ENCODE results near the gene RRP15.
A peak's percentile ranks its signal among the peaks of the same experiment; 100 is the strongest.

The RRP15 gene

DNA sequence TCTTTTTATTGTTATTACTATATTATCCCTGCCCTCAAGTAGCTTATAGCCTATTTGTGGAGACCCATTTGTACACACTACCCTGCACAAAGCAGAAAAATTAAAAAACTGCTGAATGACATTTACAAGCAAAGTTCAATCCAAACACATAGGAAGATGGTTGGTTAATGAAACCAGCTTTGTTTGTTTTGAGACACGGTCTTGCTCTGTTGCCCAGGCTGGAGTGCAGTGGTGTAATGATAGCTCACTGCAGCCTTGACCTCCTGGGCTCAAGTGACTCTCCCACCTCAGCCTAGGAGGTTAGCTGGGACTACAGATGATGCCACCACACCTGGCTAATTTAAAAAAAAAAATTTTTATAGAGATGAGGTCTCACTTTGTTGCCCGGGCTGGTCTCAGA is 91.6 kb downstream of the RRP15 start:
- H3K27ac ChIP-seq (ENCODE audit: poor library complexity, severe bottlenecking) = peak overlapping the region; percentile 92
- H3K36me3 ChIP-seq (ENCODE audit: low read depth) = no peaks in the 10 kb centered on the region
- no peaks in the 10 kb centered on the region for H3K27me3 ChIP-seq (ENCODE audit: insufficient read depth, poor library complexity, severe bottlenecking)
- peaks cover 43% of the 10 kb centered on the region for H3K4me1 ChIP-seq (ENCODE audit: insufficient read depth, poor library complexity, severe bottlenecking)
- no peak for ATAC-seq (ENCODE audit: low read depth)
- no peaks in the 10 kb centered on the region for H3K9me3 ChIP-seq (ENCODE audit: severe bottlenecking)
- no peak overlapping the region for H3K4me3 ChIP-seq (ENCODE audit: severe bottlenecking)
- no peak for DNase-seq (ENCODE audit: low spot score)
- TF ChIP-seq, protein P1, sequence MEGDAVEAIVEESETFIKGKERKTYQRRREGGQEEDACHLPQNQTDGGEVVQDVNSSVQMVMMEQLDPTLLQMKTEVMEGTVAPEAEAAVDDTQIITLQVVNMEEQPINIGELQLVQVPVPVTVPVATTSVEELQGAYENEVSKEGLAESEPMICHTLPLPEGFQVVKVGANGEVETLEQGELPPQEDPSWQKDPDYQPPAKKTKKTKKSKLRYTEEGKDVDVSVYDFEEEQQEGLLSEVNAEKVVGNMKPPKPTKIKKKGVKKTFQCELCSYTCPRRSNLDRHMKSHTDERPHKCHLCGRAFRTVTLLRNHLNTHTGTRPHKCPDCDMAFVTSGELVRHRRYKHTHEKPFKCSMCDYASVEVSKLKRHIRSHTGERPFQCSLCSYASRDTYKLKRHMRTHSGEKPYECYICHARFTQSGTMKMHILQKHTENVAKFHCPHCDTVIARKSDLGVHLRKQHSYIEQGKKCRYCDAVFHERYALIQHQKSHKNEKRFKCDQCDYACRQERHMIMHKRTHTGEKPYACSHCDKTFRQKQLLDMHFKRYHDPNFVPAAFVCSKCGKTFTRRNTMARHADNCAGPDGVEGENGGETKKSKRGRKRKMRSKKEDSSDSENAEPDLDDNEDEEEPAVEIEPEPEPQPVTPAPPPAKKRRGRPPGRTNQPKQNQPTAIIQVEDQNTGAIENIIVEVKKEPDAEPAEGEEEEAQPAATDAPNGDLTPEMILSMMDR (IDR thresholded peaks at IDR 0.05; ENCODE audit: poor library complexity, severe bottlenecking) = no peak

DNA sequence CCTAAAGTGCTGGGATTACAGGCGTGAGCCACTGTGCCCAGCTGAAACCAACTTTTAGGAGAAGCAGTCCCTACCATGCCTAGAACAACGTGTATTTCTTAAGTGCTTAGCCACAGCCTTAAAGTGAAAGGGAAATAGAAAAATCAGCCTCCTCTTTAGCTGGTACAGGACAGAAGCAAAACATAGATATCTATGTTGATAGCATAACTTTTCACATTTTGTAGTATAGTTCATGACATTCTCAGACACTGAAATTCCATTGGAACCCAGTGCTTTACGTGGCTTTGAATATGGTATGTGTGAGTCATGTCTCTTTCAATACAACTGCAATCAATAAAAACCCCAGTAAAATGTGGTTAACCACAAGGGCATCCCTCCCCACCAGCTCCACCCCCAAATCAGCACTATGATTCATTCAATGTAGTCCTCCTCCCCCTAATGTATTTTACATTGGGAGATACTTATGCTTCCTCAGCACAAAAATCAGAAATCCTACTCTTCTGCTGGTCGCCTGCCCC is 92.1 kb downstream of the RRP15 start:
- H3K4me1 ChIP-seq (ENCODE audit: insufficient read depth, poor library complexity, severe bottlenecking) = peaks cover 43% of the 10 kb centered on the region
- H3K27me3 ChIP-seq (ENCODE audit: insufficient read depth, poor library complexity, severe bottlenecking) = no peaks in the 10 kb centered on the region
- H3K27ac ChIP-seq (ENCODE audit: poor library complexity, severe bottlenecking) = peak overlapping the region; percentile 92
- no peaks in the 10 kb centered on the region for H3K9me3 ChIP-seq (ENCODE audit: severe bottlenecking)
- TF ChIP-seq, protein P1 (IDR thresholded peaks at IDR 0.05; ENCODE audit: poor library complexity, severe bottlenecking) = no peak
- H3K36me3 ChIP-seq (ENCODE audit: low read depth) = no peaks in the 10 kb centered on the region
- peak; percentile 66 for ATAC-seq (ENCODE audit: low read depth)
- no peak overlapping the region for H3K4me3 ChIP-seq (ENCODE audit: severe bottlenecking)
- peak; percentile 54 for DNase-seq (ENCODE audit: low spot score)

DNA sequence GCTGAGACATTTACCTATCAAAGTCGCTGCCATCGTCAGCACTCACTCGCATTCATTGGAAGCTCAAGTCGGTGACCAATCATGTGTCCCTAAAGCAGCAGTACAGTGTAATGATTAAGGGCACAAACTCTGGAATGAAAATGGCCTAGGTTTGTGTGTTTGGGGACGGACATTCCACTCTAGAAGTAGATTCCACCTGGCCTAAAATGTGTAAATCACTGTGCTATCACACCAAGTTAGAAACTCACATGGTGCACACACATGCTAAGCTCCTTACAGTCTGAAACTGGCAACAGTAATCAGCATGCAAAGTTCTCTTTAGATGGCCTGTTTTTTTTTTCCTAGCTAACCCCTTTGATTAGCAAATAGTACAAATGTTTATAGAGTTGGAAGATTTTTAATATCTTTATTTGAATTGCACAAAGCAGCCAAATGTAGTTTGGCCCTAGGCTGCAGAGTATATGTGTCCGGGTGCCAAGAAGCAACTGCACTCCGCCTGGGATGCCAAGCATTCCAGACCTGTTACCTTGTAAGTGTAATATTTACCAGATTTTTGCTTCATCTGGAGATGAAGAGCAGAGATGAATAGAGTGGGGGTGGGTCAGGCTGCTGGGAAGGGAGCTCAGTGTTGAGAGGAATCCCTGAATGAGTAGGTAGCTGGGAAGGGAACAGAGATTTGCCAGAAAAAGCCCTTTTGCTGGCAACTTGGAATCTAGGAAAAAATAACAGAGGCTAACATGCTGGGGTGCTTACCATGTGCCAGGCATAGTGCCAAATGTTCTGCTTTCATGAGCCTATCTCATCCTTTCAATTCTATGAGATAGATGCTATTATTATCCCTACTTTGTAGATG is 95.3 kb downstream of the RRP15 start:
- Histone ChIP-seq H3K27me3 (ENCODE audit: insufficient read depth, poor library complexity, severe bottlenecking) (no peaks in the 10 kb centered on the region), H3K4me3 (ENCODE audit: severe bottlenecking) (no peak overlapping the region), H3K9me3 (ENCODE audit: severe bottlenecking) (no peaks in the 10 kb centered on the region), H3K36me3 (ENCODE audit: low read depth) (no peaks in the 10 kb centered on the region), H3K4me1 (ENCODE audit: insufficient read depth, poor library complexity, severe bottlenecking) (peaks cover 39% of the 10 kb centered on the region), H3K27ac (ENCODE audit: poor library complexity, severe bottlenecking) (peak overlapping the region; percentile 85)
- ATAC-seq (ENCODE audit: low read depth) = peak; percentile 88
- TF ChIP-seq, protein P1 (IDR thresholded peaks at IDR 0.05; ENCODE audit: poor library complexity, severe bottlenecking) = no peak
- DNase-seq (ENCODE audit: low spot score) = peak; percentile 78

DNA sequence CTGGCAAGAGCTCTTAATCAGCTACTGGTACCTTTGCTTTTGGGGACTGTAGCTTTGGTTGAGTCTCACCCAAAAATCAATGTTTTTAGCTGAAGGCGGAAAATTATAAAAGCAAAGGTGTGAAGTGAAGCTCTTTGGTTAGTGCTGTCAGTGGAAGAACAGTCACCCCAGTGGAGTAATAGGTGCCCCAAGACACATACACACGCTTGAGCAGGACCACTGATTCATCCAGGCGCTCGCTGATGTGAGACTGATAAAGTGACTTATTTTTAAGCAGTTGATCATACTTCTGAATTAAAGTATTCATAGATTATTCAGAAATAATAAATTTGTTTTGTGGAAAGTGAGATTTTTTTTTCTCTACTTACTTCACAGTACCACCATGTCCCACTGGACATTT is 97.2 kb downstream of the RRP15 start:
- peaks cover 31% of the 10 kb centered on the region for H3K4me1 ChIP-seq (ENCODE audit: insufficient read depth, poor library complexity, severe bottlenecking)

More for the DNA sequence above, 97.2 kb downstream of the RRP15 start:
- Histone ChIP-seq H3K4me3 (ENCODE audit: severe bottlenecking) (no peak overlapping the region), H3K27me3 (ENCODE audit: insufficient read depth, poor library complexity, severe bottlenecking) (no peaks in the 10 kb centered on the region), H3K36me3 (ENCODE audit: low read depth) (no peaks in the 10 kb centered on the region), H3K9me3 (ENCODE audit: severe bottlenecking) (no peaks in the 10 kb centered on the region), H3K27ac (ENCODE audit: poor library complexity, severe bottlenecking) (peak overlapping the region; percentile 85)
- DNase-seq (ENCODE audit: low spot score) (no peak), ATAC-seq (ENCODE audit: low read depth) (no peak)
- TF ChIP-seq, protein P1 (IDR thresholded peaks at IDR 0.05; ENCODE audit: poor library complexity, severe bottlenecking) = no peak
